WI38 (cell line): Measurements from ENCODE around the gene HOXA2.
A peak's percentile ranks its signal among the peaks of the same experiment; 100 is the strongest.

Experiments
- H3K4me3 ChIP-seq: 2 replicates; pipeline ENCODE4 v1.5.1; 2011; ENCODE audit warnings: low read depth, mild to moderate bottlenecking, control low read depth, low read length
- TF ChIP-seq, protein P1 (sequence below): IDR thresholded peaks from 2 replicates; pipeline ENCODE4 v1.5.1; 2012; ENCODE audit warnings: low read depth, mild to moderate bottlenecking, control low read depth, low read length

Gene HOXA2

DNA sequence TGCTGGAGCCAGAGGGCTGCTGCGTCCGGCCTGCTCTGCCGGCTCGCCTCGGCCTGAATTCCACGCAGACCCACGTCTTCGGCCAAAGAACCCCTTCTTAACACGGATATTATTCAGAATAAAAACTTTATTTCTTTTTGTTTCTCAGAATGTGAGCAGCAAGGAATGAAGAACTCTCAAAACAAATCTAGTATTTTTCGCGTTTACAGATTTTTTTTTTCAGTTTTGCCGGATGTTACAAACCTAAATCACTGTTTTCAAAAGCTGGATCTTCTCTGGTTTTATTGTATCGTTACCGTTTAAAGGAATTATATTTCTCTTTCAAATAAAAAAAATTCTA, 4.4 kb upstream of the HOXA2 start:
- peak overlapping the region; percentile 59 for H3K4me3 ChIP-seq
- TF ChIP-seq, protein P1, sequence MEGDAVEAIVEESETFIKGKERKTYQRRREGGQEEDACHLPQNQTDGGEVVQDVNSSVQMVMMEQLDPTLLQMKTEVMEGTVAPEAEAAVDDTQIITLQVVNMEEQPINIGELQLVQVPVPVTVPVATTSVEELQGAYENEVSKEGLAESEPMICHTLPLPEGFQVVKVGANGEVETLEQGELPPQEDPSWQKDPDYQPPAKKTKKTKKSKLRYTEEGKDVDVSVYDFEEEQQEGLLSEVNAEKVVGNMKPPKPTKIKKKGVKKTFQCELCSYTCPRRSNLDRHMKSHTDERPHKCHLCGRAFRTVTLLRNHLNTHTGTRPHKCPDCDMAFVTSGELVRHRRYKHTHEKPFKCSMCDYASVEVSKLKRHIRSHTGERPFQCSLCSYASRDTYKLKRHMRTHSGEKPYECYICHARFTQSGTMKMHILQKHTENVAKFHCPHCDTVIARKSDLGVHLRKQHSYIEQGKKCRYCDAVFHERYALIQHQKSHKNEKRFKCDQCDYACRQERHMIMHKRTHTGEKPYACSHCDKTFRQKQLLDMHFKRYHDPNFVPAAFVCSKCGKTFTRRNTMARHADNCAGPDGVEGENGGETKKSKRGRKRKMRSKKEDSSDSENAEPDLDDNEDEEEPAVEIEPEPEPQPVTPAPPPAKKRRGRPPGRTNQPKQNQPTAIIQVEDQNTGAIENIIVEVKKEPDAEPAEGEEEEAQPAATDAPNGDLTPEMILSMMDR: no peak

DNA sequence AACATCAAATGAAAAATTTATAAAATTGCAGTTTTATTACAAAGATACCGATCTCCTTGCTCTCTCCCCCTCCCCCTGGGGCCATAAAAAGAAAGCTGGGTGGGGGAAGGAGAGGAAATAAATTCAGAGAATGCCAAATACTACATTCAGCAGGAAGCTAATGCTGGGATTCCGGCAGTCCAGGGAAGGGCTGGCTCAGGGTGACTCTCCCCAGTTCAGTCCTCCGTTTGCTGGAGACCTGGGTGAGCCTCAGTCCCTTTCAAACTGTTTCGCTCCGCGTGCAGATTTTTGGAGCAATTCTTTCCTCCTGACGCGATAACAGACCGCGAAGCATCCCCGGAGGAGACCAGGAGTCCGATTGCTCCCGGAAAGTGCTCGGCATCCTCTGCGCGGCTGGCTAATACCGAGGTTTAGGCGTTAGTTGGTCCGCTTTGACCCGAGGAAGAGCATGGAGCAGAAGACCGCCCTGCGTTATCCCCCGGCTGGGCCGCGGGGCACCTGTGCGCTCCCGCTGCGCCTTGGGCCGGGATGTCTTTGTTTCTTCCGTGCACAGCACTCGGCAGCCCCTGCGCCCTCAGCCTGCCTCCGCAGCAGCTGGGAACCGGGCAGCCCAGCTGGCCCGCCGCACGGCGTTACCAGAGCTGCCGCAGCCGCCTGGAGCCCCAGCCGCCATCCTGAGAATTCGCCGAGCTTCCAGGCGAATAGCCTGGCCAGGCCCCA, 3.9 kb upstream of the HOXA2 start:
- peak overlapping the region; percentile 59 for H3K4me3 ChIP-seq
- TF ChIP-seq, protein P1: no peak

DNA sequence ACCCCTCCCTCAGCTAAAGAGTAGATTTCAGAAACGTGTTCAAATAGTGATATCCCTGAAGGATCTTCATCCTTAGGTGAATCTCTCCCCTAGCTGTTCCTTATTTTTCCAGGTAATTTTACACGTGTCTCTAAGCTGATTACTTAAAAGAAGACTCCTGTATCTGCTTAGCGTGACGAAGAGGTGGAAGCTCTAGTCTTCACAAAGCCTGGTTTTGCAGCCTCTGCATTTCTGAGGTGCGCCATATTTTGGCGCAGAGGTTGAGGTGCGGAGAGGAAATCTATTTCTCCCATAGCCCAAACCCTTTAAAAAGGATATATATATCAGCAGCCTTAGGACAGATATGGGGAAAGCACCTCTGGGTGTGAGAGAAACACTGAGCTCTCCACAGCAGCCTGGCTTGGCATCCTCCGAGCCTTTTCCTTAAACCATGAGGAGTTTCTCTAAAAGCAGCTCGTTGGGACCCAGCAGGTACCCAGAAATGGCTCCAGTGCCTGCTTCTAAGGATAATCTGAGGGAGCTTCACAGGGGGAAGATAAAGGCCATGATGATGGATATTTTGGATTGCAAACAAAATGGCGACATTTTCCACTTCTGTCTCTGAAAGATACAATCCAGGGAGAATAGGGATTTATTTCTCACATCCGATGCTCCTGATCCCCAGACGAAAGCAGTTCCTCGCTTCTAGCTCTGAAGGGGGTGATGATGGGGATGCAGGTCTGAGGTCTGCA, 3.0 kb upstream of the HOXA2 start:
- TF ChIP-seq, protein P1: no peak
- H3K4me3 ChIP-seq: peak overlapping the region; percentile 59

DNA sequence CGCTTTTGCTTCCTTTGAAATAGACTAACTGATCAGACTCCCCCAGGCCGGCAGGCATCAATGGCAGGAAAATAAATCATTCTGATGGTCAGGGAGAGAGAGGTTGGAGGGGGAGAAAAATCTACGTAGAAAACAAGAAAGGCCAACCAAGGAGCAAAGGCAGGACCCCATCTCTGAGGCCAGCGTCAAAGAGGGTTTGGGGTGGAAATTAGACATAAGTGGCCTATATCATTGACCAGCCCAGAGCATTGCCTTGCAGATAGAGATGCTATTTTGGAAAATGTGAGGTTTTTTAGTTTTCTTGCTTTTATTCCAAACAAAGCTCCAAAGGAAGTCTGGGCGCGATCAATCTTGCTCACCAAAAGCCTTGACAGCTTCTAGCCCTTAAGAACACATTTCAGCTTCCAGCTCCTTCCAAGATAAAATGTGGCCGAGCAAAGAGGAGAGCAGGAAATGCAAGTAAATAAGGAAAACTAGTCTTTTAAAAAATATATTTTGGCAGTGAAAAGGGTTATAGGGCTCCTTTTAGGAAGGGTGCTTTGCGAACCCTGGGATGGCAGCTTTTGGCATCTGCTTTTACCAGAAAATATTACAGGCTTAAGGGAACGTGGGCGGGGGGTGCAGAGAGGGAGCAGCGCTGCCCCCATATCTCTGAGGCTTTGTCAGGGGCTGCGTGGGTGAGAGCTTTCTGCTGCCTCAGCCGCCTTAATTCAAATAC, 2.0 kb upstream of the HOXA2 start:
- TF ChIP-seq, protein P1: no peak
- H3K4me3 ChIP-seq: peak overlapping the region; percentile 1; the same call in 1 of the 2 replicates

DNA sequence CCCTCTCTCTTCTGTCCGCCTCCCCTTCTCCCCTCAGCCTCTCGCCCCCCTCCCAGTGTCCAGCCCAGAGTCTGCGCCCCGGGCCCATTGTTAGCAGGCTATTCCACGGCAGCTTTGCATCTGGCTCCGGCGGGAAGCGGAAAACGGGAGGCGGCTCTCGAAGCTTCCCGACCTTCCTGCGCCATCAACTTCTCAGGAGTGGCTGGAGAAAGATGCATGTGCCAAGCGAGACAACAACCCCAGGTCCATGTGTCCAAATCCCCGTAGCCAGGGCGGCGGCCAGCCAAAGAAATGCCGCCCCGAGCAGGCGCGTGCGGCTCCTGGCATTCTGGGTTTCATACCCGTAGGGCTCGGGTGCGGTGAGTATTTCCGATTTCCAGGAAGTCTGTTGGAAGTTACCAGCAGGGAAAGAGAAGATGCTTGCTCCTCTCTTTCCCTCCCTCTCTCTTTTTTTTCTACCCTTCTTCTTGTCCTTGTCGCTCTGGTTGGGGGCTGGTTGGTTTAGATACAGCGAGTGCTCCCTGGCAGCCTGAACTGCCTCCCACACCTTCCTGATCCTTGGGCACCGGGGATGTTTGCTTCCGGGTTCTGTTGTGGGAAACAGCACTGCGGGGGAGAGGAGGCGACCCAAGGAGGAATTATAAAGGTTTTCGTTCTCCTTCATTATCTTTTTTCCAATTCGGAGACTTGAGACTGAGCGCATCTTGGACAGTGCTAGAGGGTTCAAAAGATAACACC, 1.2 kb upstream of the HOXA2 start:
- H3K4me3 ChIP-seq: peak overlapping the region; percentile 96
- TF ChIP-seq, protein P1: no peak

DNA sequence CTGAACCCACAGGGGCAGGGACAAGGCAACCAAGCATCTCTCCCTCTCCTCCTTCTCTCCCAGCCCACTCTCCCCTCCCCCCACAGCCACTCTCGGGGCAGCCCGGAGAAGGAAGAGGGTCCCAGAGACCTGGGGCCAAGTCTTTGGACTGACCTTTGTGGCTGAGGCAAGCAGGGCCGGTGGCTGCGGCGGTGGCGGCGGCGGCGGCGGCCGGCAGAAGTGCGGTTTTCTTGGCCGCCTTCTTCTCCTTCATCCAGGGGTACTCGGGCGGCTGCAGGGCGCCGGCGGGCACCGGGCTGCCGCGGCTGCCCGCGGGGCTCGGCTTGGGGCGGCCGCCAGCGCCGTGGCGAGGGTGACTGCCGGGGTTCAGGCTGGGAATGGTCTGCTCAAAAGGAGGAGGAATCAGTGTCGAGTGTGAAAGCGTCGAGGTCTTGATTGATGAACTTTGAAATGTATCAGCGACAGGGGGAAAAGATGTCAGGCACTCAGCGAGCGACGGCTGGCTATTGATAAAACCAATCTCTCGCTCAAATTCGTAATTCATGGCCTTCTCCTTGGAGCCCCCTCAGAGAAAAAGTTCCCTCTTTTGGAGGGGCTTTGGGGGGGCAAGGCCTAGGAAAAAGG, 414 bp downstream of the HOXA2 start:
- TF ChIP-seq, protein P1: no peak
- peak overlapping the region; percentile 96 for H3K4me3 ChIP-seq
